ENCODE measurements around the gene GALNT2.

GALNT2 gene

GRCh38 chr1:230313453-230314141, 246.6 kb downstream of the GALNT2 start:
- ATAC-seq = no peak
- no peak for TF ChIP-seq CSDC2 (CRISPR knock-in tag; IDR thresholded peaks at IDR 0.05)
- TF ChIP-seq BACH2 (CRISPR knock-in tag; IDR thresholded peaks at IDR 0.05; ENCODE audit: borderline replicate concordance) = no peak
- TF ChIP-seq ZNF565 (CRISPR knock-in tag; conservative IDR thresholded peaks at IDR 0.05; ENCODE audit: low read depth) = no peak
- no peak for TF ChIP-seq GLIS3 (CRISPR knock-in tag; IDR thresholded peaks at IDR 0.05)
- no peak for TF ChIP-seq ESRRG (CRISPR knock-in tag; IDR thresholded peaks at IDR 0.05)
- TF ChIP-seq ZNF70 (CRISPR knock-in tag; IDR thresholded peaks at IDR 0.05) = no peak
- no peak for TF ChIP-seq RARB (CRISPR knock-in tag; IDR thresholded peaks at IDR 0.05)
- TF ChIP-seq ZFP3 (CRISPR knock-in tag; IDR thresholded peaks at IDR 0.05) = no peak
- TF ChIP-seq TSHZ2 (CRISPR knock-in tag; IDR thresholded peaks at IDR 0.05) = no peak
- TF ChIP-seq, protein P1, sequence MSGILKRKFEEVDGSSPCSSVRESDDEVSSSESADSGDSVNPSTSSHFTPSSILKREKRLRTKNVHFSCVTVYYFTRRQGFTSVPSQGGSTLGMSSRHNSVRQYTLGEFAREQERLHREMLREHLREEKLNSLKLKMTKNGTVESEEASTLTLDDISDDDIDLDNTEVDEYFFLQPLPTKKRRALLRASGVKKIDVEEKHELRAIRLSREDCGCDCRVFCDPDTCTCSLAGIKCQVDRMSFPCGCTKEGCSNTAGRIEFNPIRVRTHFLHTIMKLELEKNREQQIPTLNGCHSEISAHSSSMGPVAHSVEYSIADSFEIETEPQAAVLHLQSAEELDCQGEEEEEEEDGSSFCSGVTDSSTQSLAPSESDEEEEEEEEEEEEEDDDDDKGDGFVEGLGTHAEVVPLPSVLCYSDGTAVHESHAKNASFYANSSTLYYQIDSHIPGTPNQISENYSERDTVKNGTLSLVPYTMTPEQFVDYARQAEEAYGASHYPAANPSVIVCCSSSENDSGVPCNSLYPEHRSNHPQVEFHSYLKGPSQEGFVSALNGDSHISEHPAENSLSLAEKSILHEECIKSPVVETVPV (CRISPR knock-in tag; IDR thresholded peaks at IDR 0.05) = no peak
- no peak for TF ChIP-seq ZFP30 (CRISPR knock-in tag; IDR thresholded peaks at IDR 0.05)
- no peak for TF ChIP-seq OSR1 (CRISPR knock-in tag; IDR thresholded peaks at IDR 0.05)
- no peak for TF ChIP-seq ISL1 (CRISPR knock-in tag; IDR thresholded peaks at IDR 0.05)
- TF ChIP-seq, protein P2, sequence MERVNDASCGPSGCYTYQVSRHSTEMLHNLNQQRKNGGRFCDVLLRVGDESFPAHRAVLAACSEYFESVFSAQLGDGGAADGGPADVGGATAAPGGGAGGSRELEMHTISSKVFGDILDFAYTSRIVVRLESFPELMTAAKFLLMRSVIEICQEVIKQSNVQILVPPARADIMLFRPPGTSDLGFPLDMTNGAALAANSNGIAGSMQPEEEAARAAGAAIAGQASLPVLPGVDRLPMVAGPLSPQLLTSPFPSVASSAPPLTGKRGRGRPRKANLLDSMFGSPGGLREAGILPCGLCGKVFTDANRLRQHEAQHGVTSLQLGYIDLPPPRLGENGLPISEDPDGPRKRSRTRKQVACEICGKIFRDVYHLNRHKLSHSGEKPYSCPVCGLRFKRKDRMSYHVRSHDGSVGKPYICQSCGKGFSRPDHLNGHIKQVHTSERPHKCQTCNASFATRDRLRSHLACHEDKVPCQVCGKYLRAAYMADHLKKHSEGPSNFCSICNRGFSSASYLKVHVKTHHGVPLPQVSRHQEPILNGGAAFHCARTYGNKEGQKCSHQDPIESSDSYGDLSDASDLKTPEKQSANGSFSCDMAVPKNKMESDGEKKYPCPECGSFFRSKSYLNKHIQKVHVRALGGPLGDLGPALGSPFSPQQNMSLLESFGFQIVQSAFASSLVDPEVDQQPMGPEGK (CRISPR knock-in tag; IDR thresholded peaks at IDR 0.05; ENCODE audit: borderline replicate concordance) = no peak
- no peak for TF ChIP-seq SNAI2 (CRISPR knock-in tag; IDR thresholded peaks at IDR 0.05)
- TF ChIP-seq ZC3H10 (CRISPR knock-in tag; IDR thresholded peaks at IDR 0.05) = no peak

DNA sequence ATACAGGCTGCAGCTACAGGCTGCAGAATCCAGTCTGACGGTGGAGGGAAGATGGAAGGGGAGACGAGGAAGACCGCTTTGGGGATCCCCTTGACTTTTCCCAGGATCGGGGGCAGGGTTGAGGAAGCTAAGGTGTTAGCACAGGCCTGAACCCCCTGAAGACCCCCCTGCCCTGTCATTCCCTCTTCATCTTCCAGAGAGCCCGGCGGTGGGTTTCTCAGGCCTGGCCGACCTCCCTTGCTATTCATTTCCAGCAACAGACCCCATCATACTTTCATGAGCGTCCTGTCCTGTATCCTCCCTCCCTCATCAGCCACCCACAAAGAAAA, 247.1 kb downstream of the GALNT2 start:
- ATAC-seq = no peak
- TF ChIP-seq ZC3H10 (CRISPR knock-in tag; IDR thresholded peaks at IDR 0.05) = no peak
- TF ChIP-seq, protein P3, sequence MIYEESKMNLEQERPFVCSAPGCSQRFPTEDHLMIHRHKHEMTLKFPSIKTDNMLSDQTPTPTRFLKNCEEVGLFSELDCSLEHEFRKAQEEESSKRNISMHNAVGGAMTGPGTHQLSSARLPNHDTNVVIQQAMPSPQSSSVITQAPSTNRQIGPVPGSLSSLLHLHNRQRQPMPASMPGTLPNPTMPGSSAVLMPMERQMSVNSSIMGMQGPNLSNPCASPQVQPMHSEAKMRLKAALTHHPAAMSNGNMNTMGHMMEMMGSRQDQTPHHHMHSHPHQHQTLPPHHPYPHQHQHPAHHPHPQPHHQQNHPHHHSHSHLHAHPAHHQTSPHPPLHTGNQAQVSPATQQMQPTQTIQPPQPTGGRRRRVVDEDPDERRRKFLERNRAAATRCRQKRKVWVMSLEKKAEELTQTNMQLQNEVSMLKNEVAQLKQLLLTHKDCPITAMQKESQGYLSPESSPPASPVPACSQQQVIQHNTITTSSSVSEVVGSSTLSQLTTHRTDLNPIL (CRISPR knock-in tag; IDR thresholded peaks at IDR 0.05; ENCODE audit: low read depth) = no peak
- TF ChIP-seq ZNF565 (CRISPR knock-in tag; conservative IDR thresholded peaks at IDR 0.05; ENCODE audit: low read depth) = no peak
- no peak for TF ChIP-seq OSR1 (CRISPR knock-in tag; IDR thresholded peaks at IDR 0.05)
- no peak for TF ChIP-seq GLIS3 (CRISPR knock-in tag; IDR thresholded peaks at IDR 0.05)
- TF ChIP-seq BACH2 (CRISPR knock-in tag; IDR thresholded peaks at IDR 0.05; ENCODE audit: borderline replicate concordance) = no peak
- no peak for TF ChIP-seq ZNF70 (CRISPR knock-in tag; IDR thresholded peaks at IDR 0.05)
- no peak for TF ChIP-seq RARB (CRISPR knock-in tag; IDR thresholded peaks at IDR 0.05)
- TF ChIP-seq ZFP3 (CRISPR knock-in tag; IDR thresholded peaks at IDR 0.05) = no peak
- TF ChIP-seq, protein P2 (CRISPR knock-in tag; IDR thresholded peaks at IDR 0.05; ENCODE audit: borderline replicate concordance) = no peak
- no peak for TF ChIP-seq ARNTL (CRISPR knock-in tag; IDR thresholded peaks at IDR 0.05; ENCODE audit: borderline replicate concordance, low read depth)
- no peak for TF ChIP-seq ISL1 (CRISPR knock-in tag; IDR thresholded peaks at IDR 0.05)
- TF ChIP-seq SNAI2 (CRISPR knock-in tag; IDR thresholded peaks at IDR 0.05) = no peak

GRCh38 chr1:230315099-230315498, 248.1 kb downstream of the GALNT2 start:
- TF ChIP-seq TCF4 (CRISPR knock-in tag; IDR thresholded peaks at IDR 0.05; ENCODE audit: borderline replicate concordance) (no peak), SNAI2 (CRISPR knock-in tag; IDR thresholded peaks at IDR 0.05) (no peak), ZC3H10 (CRISPR knock-in tag; IDR thresholded peaks at IDR 0.05) (no peak), TOX (CRISPR knock-in tag; IDR thresholded peaks at IDR 0.05; ENCODE audit: borderline replicate concordance) (no peak)
- TF ChIP-seq, protein P2 (CRISPR knock-in tag; IDR thresholded peaks at IDR 0.05; ENCODE audit: borderline replicate concordance) = no peak
- TF ChIP-seq, protein P4, sequence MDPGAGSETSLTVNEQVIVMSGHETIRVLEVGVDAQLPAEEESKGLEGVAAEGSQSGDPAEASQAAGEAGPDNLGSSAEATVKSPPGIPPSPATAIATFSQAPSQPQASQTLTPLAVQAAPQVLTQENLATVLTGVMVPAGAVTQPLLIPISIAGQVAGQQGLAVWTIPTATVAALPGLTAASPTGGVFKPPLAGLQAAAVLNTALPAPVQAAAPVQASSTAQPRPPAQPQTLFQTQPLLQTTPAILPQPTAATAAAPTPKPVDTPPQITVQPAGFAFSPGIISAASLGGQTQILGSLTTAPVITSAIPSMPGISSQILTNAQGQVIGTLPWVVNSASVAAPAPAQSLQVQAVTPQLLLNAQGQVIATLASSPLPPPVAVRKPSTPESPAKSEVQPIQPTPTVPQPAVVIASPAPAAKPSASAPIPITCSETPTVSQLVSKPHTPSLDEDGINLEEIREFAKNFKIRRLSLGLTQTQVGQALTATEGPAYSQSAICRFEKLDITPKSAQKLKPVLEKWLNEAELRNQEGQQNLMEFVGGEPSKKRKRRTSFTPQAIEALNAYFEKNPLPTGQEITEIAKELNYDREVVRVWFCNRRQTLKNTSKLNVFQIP (CRISPR knock-in tag; IDR thresholded peaks at IDR 0.05; ENCODE audit: borderline replicate concordance, low read depth) = no peak
- TF ChIP-seq, protein P3 (CRISPR knock-in tag; IDR thresholded peaks at IDR 0.05; ENCODE audit: low read depth) = no peak
- no peak for ATAC-seq
